Neural cell (in vitro differentiated cells): ENCODE data around the gene PSPN.

Experiments used
- EP300 ChIP-seq: fragments of 450-650 bp; conservative IDR thresholded peaks from 2 replicates; pipeline ENCODE4 v1.6.1; 2014; ENCODE audit warnings: antibody characterized with exemption, mild to moderate bottlenecking, moderate library complexity; ENCODE audit not compliant: poor library complexity, severe bottlenecking
- EZH2 ChIP-seq: fragments of 200-600, 300-800 bp; shearing (Covaris generic), sonication (generic); IDR thresholded peaks from 2 replicates; pipeline ENCODE4 v1.6.1; 2014; ENCODE audit warnings: antibody characterized with exemption, low read length, borderline replicate concordance, mild to moderate bottlenecking; ENCODE audit not compliant: insufficient read depth, poor library complexity, severe bottlenecking
- MXI1 ChIP-seq: fragments of 450-650 bp; conservative IDR thresholded peaks from 2 replicates; pipeline ENCODE4 v1.6.1; 2014; ENCODE audit warnings: antibody characterized with exemption, mild to moderate bottlenecking; ENCODE audit not compliant: poor library complexity, severe bottlenecking
- POLR2AphosphoS5 ChIP-seq: IDR thresholded peaks from 2 replicates; pipeline ENCODE4 v1.6.1; 2012
- RAD21 ChIP-seq: fragments of 450-650 bp; conservative IDR thresholded peaks from 2 replicates; pipeline ENCODE4 v1.6.1; 2014; ENCODE audit warnings: antibody characterized with exemption, mild to moderate bottlenecking, moderate library complexity
- REST ChIP-seq: IDR thresholded peaks from 2 replicates; pipeline ENCODE4 v1.6.1; 2012; ENCODE audit warnings: borderline replicate concordance
- SMC3 ChIP-seq: fragments of 450-650 bp; conservative IDR thresholded peaks from 2 replicates; pipeline ENCODE4 v1.6.1; 2014; ENCODE audit warnings: antibody characterized with exemption, mild to moderate bottlenecking, moderate library complexity; ENCODE audit not compliant: poor library complexity
- TAF1 ChIP-seq: IDR thresholded peaks from 2 replicates; pipeline ENCODE4 v1.6.1; 2012; ENCODE audit warnings: low read depth
- TF ChIP-seq, protein P1 (sequence below): fragments of 450-650 bp; IDR thresholded peaks from 2 replicates; pipeline ENCODE4 v1.5.1; 2014; ENCODE audit warnings: antibody characterized with exemption, mild to moderate bottlenecking, moderate library complexity; ENCODE audit not compliant: poor library complexity, severe bottlenecking

GRCh38 chr19:6326815-6327214 is 48.9 kb downstream of the PSPN start:
- TF ChIP-seq EZH2, result no peak
- TF ChIP-seq, protein P1, sequence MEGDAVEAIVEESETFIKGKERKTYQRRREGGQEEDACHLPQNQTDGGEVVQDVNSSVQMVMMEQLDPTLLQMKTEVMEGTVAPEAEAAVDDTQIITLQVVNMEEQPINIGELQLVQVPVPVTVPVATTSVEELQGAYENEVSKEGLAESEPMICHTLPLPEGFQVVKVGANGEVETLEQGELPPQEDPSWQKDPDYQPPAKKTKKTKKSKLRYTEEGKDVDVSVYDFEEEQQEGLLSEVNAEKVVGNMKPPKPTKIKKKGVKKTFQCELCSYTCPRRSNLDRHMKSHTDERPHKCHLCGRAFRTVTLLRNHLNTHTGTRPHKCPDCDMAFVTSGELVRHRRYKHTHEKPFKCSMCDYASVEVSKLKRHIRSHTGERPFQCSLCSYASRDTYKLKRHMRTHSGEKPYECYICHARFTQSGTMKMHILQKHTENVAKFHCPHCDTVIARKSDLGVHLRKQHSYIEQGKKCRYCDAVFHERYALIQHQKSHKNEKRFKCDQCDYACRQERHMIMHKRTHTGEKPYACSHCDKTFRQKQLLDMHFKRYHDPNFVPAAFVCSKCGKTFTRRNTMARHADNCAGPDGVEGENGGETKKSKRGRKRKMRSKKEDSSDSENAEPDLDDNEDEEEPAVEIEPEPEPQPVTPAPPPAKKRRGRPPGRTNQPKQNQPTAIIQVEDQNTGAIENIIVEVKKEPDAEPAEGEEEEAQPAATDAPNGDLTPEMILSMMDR, result no peak
- no peak for TF ChIP-seq POLR2AphosphoS5
- TF ChIP-seq RAD21, result no peak
- TF ChIP-seq EP300, result no peak
- TF ChIP-seq SMC3, result no peak
- TF ChIP-seq REST, result no peak
- TF ChIP-seq TAF1, result no peak
- no peak for TF ChIP-seq MXI1
